ENCODE measurements around the gene SLC1A1. TPM values are rescaled to one million over a fixed set of nuclear protein-coding genes. Genes with fewer than 3 reads are reported as not detected.

The SLC1A1 gene
- total RNA-seq, 1 donor from 2014 or later: 1.3 TPM

DNA sequence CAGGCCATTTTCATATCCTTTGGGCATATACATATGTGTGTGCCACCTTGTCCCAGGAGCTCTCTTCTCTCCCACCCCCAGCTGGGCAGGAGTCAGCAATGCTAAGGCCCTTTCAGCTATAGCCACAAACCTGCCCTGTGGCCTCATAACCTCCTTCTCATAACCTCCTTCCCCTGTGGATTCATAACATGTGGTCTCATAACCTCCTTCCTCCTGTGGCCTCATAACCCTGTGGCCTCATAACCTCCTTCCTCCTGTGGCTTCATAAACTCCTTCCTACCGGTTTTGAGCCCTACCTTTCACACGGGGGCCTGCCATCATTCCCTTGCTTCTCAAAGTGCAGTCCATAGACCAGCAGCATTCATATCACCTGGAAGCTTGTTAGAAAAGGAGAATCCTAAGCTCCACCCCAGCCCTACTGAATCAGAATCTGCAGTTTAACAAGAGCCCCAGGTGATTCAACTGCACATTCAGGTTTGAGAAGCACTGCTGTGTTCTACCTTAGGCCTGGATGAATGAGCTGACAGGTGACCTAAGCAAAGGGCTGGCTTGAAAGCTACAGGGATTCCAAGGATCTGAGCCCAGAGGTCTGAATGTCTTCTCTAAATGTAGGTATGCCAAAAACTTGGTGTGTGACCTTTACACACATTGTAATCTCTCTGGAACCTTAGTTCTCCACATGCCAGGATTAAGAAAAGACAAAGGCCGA, 129.9 kb downstream of the SLC1A1 start:
- DNase-seq: no peak

GRCh38 chr9:4620881-4621555, 130.8 kb downstream of the SLC1A1 start:
- DNase-seq: no peak

DNA sequence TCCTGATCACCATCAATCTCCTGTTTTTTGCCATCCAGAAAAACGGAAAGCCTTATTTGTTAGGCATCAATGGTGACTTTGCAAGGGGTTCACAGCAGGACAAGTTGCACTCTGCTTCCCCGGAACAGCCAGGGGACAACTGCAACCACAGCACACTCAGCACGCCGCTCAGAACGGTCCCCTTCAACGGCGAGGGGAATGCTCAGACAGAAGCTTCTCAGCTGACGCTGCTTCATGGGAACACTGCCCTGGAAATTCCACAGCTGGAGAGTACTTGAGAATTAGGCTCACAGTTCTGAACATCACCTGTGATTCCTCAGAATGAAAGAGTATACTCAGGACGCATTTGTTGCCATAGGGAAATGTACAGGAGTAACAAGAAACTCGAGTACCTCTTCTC, 131.7 kb downstream of the SLC1A1 start:
- no peak for DNase-seq

DNA sequence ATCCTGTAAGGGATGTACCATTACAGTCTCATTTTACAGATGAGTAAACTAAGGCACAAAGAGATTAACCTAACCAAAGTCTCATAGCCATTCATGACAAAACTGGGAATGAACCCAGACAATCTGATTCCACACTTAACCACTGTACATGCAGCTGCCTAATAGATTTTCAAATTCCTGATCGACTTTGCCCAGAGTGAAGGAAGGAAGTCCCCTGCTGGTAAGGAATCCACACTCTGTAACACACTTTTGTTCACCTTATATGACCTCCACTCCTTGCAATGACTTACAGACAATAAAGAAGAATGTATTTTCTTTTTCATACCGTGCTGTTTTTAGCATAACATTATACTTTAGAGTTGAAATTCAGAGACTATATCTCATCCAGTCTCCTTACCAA, 140.6 kb downstream of the SLC1A1 start:
- no peak for DNase-seq

Other genes starting within 250 kb of the SLC1A1 start
- 11.1 TPM for gene GLIS3, start 190.4 kb upstream of the SLC1A1 start, total RNA-seq
- 5.6 TPM for gene PLPP6, start 171.8 kb downstream of the SLC1A1 start, total RNA-seq
- gene SPATA6L, start 176.0 kb downstream of the SLC1A1 start, total RNA-seq: 2.1 TPM
- 17.4 TPM for gene CDC37L1, start 189.1 kb downstream of the SLC1A1 start, total RNA-seq